GM23338 (cell line): ENCODE measurements around the gene AHR. TPM values are rescaled to one million over a fixed set of nuclear protein-coding genes. Genes with fewer than 3 reads are reported as not detected.

Experiments used
- ATAC-seq: fragments of 200-7000 bp; cut with Tn5 transposase; 3 replicates; pipeline ENCODE4 v1.9.1; 2020
- DNase-seq: peaks from one replicate; pipeline ENCODE4 v3.0.0-alpha.2; 2015; ENCODE audit warnings: low spot score
- H2AFZ ChIP-seq: fragments of 200-600 bp; sonication (generic); 2 replicates; pipeline ENCODE4 v1.8.0; 2016; ENCODE audit warnings: antibody characterized with exemption, mild to moderate bottlenecking, moderate library complexity
- H3F3A ChIP-seq: fragments of 200-600 bp; sonication (generic); replicated peaks from 2 replicates; pipeline ENCODE4 v1.8.0; 2017; ENCODE audit warnings: antibody characterized with exemption, mixed run types, low read depth
- H3K27ac ChIP-seq: fragments of 200-600 bp; sonication (generic); 2 replicates; pipeline ENCODE4 v1.6.1; 2016; ENCODE audit warnings: low read depth
- H3K27me3 ChIP-seq: fragments of 200-600 bp; sonication (generic); 2 replicates; pipeline ENCODE4 v1.8.0; 2016; ENCODE audit warnings: mild to moderate bottlenecking, mixed run types, moderate library complexity; ENCODE audit not compliant: insufficient read depth
- H3K36me3 ChIP-seq: fragments of 200-600 bp; sonication (generic); 2 replicates; pipeline ENCODE4 v1.8.0; 2016; ENCODE audit warnings: mild to moderate bottlenecking; ENCODE audit not compliant: insufficient read depth
- H3K4me1 ChIP-seq: fragments of 200-600 bp; sonication (generic); 2 replicates; pipeline ENCODE4 v1.8.0; 2016; ENCODE audit warnings: mild to moderate bottlenecking, moderate library complexity; ENCODE audit not compliant: insufficient read depth
- H3K4me2 ChIP-seq: fragments of 200-600 bp; sonication (generic); 2 replicates; pipeline ENCODE4 v1.7.1; 2017; ENCODE audit warnings: mixed run types
- H3K4me3 ChIP-seq: fragments of 200-600 bp; sonication (generic); 2 replicates; pipeline ENCODE4 v1.6.1; 2016; ENCODE audit warnings: mixed run types
- H3K79me2 ChIP-seq: fragments of 200-600 bp; sonication (generic); replicated peaks from 2 replicates; pipeline ENCODE4 v1.8.0; 2017; ENCODE audit warnings: mild to moderate bottlenecking; ENCODE audit not compliant: insufficient read depth
- H3K9me2 ChIP-seq: fragments of 200-600 bp; sonication (generic); 2 replicates; pipeline ENCODE4 v1.8.0; 2017; ENCODE audit not compliant: insufficient read depth
- H4K20me1 ChIP-seq: fragments of 200-600 bp; sonication (generic); replicated peaks from 2 replicates; pipeline ENCODE4 v1.8.0; 2017; ENCODE audit warnings: mild to moderate bottlenecking; ENCODE audit not compliant: insufficient read depth
- H3K27ac Mint-ChIP-seq: 2 replicates; pipeline ENCODE4 v1.8.0; 2020; ENCODE audit warnings: inconsistent platforms, mild to moderate bottlenecking, moderate library complexity, mixed read lengths
- H3K27me3 Mint-ChIP-seq: 3 replicates; pipeline ENCODE4 v1.8.0; 2022; ENCODE audit warnings: low read depth, mild to moderate bottlenecking, moderate library complexity, mixed read lengths, inconsistent platforms; ENCODE audit not compliant: insufficient read depth, poor library complexity
- H3K36me3 Mint-ChIP-seq: 3 replicates; pipeline ENCODE4 v1.8.0; 2021; ENCODE audit warnings: low read depth, mild to moderate bottlenecking, inconsistent platforms, moderate library complexity, mixed read lengths
- H3K4me1 Mint-ChIP-seq: 3 replicates; pipeline ENCODE4 v1.8.0; 2020; ENCODE audit warnings: mild to moderate bottlenecking, inconsistent platforms, mixed read lengths
- H3K4me3 Mint-ChIP-seq: 3 replicates; pipeline ENCODE4 v1.8.0; 2021; ENCODE audit warnings: moderate library complexity, mild to moderate bottlenecking, inconsistent platforms, mixed read lengths
- H3K9me3 Mint-ChIP-seq: 3 replicates; pipeline ENCODE4 v1.8.0; 2020; ENCODE audit warnings: moderate library complexity, mild to moderate bottlenecking, inconsistent platforms, mixed read lengths
- CREB1 ChIP-seq: fragments of 250-450 bp; sonication (Bioruptor Pico); IDR thresholded peaks from 2 replicates; pipeline ENCODE4 v1.5.0; 2020; ENCODE audit warnings: low read depth, mild to moderate bottlenecking, moderate library complexity
- EZH2phosphoT487 ChIP-seq: fragments of 200-600 bp; sonication (generic); IDR thresholded peaks from one replicate; pipeline ENCODE4 v1.8.1; 2018; ENCODE audit warnings: antibody characterized with exemption; ENCODE audit not compliant: unreplicated experiment
- NANOG ChIP-seq: IDR thresholded peaks from 2 replicates; pipeline ENCODE4 v1.6.1; 2016; ENCODE audit warnings: antibody characterized with exemption, borderline replicate concordance
- POLR2AphosphoS5 ChIP-seq: IDR thresholded peaks from 2 replicates; pipeline ENCODE4 v1.6.1; 2016; ENCODE audit warnings: antibody characterized with exemption, low read depth
- REST ChIP-seq: IDR thresholded peaks from one replicate; pipeline ENCODE4 v1.6.1; 2018; ENCODE audit warnings: antibody characterized with exemption; ENCODE audit not compliant: unreplicated experiment
- STAT1 ChIP-seq: IDR thresholded peaks from one replicate; pipeline ENCODE4 v1.6.1; 2016; ENCODE audit warnings: antibody characterized with exemption; ENCODE audit not compliant: unreplicated experiment
- ZNF331 ChIP-seq: fragments of 250-450 bp; sonication (Bioruptor Pico); IDR thresholded peaks from 2 replicates; pipeline ENCODE4 v1.5.0; 2020; ENCODE audit warnings: low read depth, mild to moderate bottlenecking, moderate library complexity
- polyA plus RNA-seq: library from polyadenylated mRNA; unstranded; fragments of >200 nt; fragmentation: Nextera tagmentation; extraction: Ambion mirVana; gene quantifications from 2 replicates; pipeline ENCODE4 v1.2.1, GENCODE V29; 2016
- total RNA-seq: library from RNA; depleted of rRNA; stranded (reverse); fragments of >200 nt; shearing (Covaris generic); gene quantifications from 2 replicates; pipeline ENCODE4 v1.2.3, GENCODE V29; 2014
- TF ChIP-seq, protein P1 (sequence below), 2 experiments: fragments of 200-600 bp in 1 of 2; sonication (generic) in 1 of 2; conservative IDR thresholded peaks; 2 replicates each; pipeline versions ENCODE4 v1.5.1 to v1.6.1; 2016 to 2017; ENCODE audit warnings: antibody characterized with exemption in 2 of 2, low read depth in 2 of 2, mild to moderate bottlenecking in 2 of 2, moderate library complexity in 1 of 2

Gene AHR
- total and polyA plus RNA-seq, 2 experiments from 2014 or later: 3.4 to 14.9 TPM

- Mint-ChIP-seq H3K27ac (no peak overlapping the region), H3K36me3 (no peaks in the 10 kb centered on the region), H3K4me3 (no peak overlapping the region), H3K4me1 (no peaks in the 10 kb centered on the region; the same call in 2 of the 3 replicates), H3K27me3 (no peaks in the 10 kb centered on the region), H3K9me3 (peaks cover 3% of the 10 kb centered on the region; the same call in 1 of the 3 replicates)
- no peak for TF ChIP-seq NANOG
- no peak for TF ChIP-seq ZNF331 (CRISPR knock-in tag)
- TF ChIP-seq STAT1: no peak
- TF ChIP-seq POLR2AphosphoS5: no peak
- TF ChIP-seq REST: no peak
- no peak for TF ChIP-seq CREB1 (CRISPR knock-in tag)
- Histone ChIP-seq H3K27ac (no peak overlapping the region), H3F3A (no peaks in the 10 kb centered on the region), H4K20me1 (no peaks in the 10 kb centered on the region), H3K4me3 (no peak overlapping the region), H3K79me2 (no peaks in the 10 kb centered on the region), H3K4me2 (no peak overlapping the region), H3K27me3 (no peaks in the 10 kb centered on the region), H3K36me3 (no peaks in the 10 kb centered on the region), H2AFZ (no peak overlapping the region), H3K9me2 (peaks cover 3% of the 10 kb centered on the region; the same call in 1 of the 2 replicates), H3K4me1 (no peaks in the 10 kb centered on the region)
- ATAC-seq (no peak), DNase-seq (no peak)
Observed at GRCh38 chr7:17253885-17254284, 44.6 kb upstream of the AHR start.

- Histone ChIP-seq H3K4me2 (no peak overlapping the region), H3K36me3 (no peaks in the 10 kb centered on the region), H3K27me3 (no peaks in the 10 kb centered on the region), H3F3A (no peaks in the 10 kb centered on the region), H3K27ac (no peak overlapping the region), H3K4me1 (no peaks in the 10 kb centered on the region), H4K20me1 (no peaks in the 10 kb centered on the region), H3K4me3 (no peak overlapping the region), H2AFZ (no peak overlapping the region), H3K9me2 (peaks cover 3% of the 10 kb centered on the region), H3K79me2 (no peaks in the 10 kb centered on the region)
- peaks cover 2% of the 10 kb centered on the region for H3K27me3 Mint-ChIP-seq
- H3K27ac Mint-ChIP-seq: no peak overlapping the region
- H3K4me1 Mint-ChIP-seq: no peaks in the 10 kb centered on the region
- peaks cover 3% of the 10 kb centered on the region; the same call in 1 of the 3 replicates for H3K9me3 Mint-ChIP-seq
- no peak overlapping the region for H3K4me3 Mint-ChIP-seq
- ATAC-seq: no peak
- TF ChIP-seq POLR2AphosphoS5: no peak
- TF ChIP-seq, protein P1, sequence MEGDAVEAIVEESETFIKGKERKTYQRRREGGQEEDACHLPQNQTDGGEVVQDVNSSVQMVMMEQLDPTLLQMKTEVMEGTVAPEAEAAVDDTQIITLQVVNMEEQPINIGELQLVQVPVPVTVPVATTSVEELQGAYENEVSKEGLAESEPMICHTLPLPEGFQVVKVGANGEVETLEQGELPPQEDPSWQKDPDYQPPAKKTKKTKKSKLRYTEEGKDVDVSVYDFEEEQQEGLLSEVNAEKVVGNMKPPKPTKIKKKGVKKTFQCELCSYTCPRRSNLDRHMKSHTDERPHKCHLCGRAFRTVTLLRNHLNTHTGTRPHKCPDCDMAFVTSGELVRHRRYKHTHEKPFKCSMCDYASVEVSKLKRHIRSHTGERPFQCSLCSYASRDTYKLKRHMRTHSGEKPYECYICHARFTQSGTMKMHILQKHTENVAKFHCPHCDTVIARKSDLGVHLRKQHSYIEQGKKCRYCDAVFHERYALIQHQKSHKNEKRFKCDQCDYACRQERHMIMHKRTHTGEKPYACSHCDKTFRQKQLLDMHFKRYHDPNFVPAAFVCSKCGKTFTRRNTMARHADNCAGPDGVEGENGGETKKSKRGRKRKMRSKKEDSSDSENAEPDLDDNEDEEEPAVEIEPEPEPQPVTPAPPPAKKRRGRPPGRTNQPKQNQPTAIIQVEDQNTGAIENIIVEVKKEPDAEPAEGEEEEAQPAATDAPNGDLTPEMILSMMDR (conservative IDR thresholded peaks at IDR 0.05; ENCODE audit: low read depth in 2 of 2): no peak
- TF ChIP-seq EZH2phosphoT487: no peak
- H3K36me3 Mint-ChIP-seq: no peaks in the 10 kb centered on the region
- DNase-seq: no peak
Observed at GRCh38 chr7:17255926-17256325, 42.5 kb upstream of the AHR start.
